Testis (tissue), 2 donors: Measurements from ENCODE around the gene LZTS2.

Experiments
- CTCF ChIP-seq, 3 experiments: fragments of 450-650 bp in 2 of 3; fragments of 200-600 bp in 1 of 3; sonication (generic) in 1 of 3; IDR thresholded peaks; one replicate each; pipeline ENCODE4 v1.5.1; 2016 to 2019; ENCODE audit warnings: antibody characterized with exemption in 3 of 3, mild to moderate bottlenecking in 2 of 3, moderate library complexity in 1 of 3
- POLR2A ChIP-seq: fragments of 450-650 bp; IDR thresholded peaks from one replicate; pipeline ENCODE4 v1.6.1; 2017; ENCODE audit warnings: antibody characterized with exemption, mild to moderate bottlenecking, moderate library complexity

- TF ChIP-seq CTCF (IDR thresholded peaks at IDR 0.05), result no peak
- no peak for TF ChIP-seq POLR2A
Observed at GRCh38 chr10:101008823-101009423, 9.3 kb downstream of the LZTS2 start.
